Rectal smooth muscle tissue (tissue), 1 donor: ENCODE measurements around the gene AMN1.

ENCODE experiments used
- H3K27ac ChIP-seq: one replicate; pipeline ENCODE4 v1.7.0; 2013; ENCODE audit warnings: low read depth, low read length, inconsistent platforms
- H3K27me3 ChIP-seq: one replicate; pipeline ENCODE4 v1.7.0; 2013; ENCODE audit warnings: low read length; ENCODE audit not compliant: control insufficient read depth, insufficient read depth
- H3K36me3 ChIP-seq: one replicate; pipeline ENCODE4 v1.7.0; 2013; ENCODE audit warnings: low read length; ENCODE audit not compliant: control insufficient read depth, insufficient read depth
- H3K4me1 ChIP-seq: one replicate; pipeline ENCODE4 v1.7.0; 2013; ENCODE audit warnings: low read length; ENCODE audit not compliant: control insufficient read depth, insufficient read depth
- H3K4me3 ChIP-seq: one replicate; pipeline ENCODE4 v1.7.0; 2013; ENCODE audit warnings: low read length
- H3K9ac ChIP-seq: one replicate; pipeline ENCODE4 v1.7.0; 2013; ENCODE audit warnings: low read length

AMN1 gene

DNA sequence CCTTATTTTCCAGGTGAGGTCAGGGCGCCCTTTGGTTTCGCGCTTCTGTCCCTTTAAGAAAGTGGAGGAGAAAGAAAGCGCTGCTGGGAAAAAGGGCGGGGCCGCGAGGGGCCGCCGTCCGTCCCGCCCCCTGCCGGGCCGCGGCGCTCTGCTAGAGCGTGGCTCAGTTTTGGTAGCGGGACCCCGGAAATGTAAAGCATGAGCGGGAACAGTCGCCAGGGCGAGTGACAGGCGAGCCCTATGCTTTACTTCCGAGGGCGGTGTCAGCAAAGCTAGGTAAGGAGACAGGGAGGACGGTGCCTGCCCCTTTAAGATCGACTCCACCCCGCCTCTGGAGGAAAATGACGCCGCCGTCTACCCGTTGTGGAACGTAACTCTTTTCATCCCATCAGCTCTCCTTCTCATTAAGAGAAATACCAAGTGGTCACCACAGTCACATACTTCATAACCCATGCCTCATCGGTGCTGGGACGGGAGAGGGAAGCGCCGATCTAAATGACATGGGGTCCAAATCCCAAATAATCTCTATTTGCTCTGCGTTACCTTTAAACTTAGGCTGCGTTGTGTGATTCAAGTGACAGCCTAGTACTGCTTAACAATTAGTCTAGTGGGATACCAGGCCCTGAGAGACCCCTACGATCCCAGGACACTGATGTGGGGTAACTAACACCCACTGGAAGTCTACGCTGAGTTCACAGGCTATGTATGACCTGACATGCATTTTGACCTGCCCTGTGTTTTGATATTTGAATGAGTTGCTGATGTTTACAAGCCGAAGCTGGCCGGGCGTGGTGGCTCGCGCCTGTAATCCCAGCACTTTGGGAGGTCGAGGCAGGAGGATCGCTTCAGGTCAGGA lies 69.5 kb downstream of the AMN1 start, which contains the start of gene ETFBKMT:
ETFBKMT (plus strand) TSS at position 602 of the 856 bp plus-strand sequence. CDS start 2,266 bp downstream, outside the sequence.
- Histone ChIP-seq H3K36me3 (no peaks in the 10 kb centered on the region), H3K9ac (peak within 1 kb of the TSS; percentile 26), H3K4me3 (peak within 1 kb of the TSS; percentile 65), H3K4me1 (no peaks in the 10 kb centered on the region), H3K27me3 (no peaks in the 10 kb centered on the region), H3K27ac (peak within 1 kb of the TSS; percentile 97)

DNA sequence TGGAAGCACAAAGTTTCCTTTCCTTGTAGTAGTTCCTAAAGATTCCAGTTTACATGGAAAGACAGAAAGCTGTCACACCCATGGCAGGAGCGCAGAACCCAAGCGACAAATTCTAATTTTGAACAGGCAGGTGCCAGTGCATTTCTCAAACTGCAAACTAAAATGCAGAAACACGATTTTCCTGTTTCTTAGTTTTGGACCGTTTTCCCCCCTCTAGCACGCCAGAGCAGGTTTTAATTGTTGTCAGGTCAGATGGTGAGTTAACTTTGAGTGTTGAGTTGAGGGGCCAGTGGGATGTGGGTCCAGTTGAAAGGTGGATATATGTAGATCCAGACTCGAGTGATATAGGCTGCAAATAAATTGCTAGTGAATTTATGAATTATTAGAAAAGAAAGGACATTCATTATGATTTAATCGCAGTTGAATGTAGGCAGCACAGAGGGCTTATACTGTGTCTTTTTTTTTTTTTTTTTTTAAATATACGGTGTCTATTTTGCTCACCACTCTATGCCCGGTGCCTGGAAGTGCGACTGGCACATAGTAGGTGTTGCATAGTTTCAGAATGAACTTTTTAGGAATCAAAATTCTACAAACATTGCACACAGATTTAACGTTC lies 70.2 kb downstream of the AMN1 start:
- Histone ChIP-seq H3K27ac (peak overlapping the region; percentile 97), H3K4me3 (peak overlapping the region; percentile 65), H3K9ac (no peak overlapping the region), H3K27me3 (no peaks in the 10 kb centered on the region), H3K36me3 (no peaks in the 10 kb centered on the region), H3K4me1 (no peaks in the 10 kb centered on the region)

DNA sequence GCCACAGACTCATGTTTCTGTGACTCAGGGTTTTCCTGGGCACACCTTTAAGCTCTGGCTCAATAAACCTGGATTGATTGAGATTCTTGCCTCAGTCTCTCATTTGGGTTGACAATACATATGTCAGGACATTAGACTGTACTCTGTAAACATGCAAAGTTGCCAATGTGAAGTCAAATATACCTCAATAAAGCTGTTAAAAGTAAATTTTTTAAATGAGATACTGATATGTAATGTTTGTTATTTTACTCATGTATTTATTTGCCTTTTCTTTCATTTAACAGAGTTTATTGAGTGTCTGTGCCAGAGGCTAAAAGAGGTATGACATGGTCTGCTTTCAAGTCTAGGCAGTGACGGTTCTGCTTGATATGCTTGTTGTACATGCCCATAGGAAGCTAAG lies 73.0 kb downstream of the AMN1 start:
- no peaks in the 10 kb centered on the region for H3K36me3 ChIP-seq
- no peak overlapping the region for H3K4me3 ChIP-seq
- H3K27me3 ChIP-seq, result no peaks in the 10 kb centered on the region
- H3K27ac ChIP-seq, result no peak overlapping the region
- no peaks in the 10 kb centered on the region for H3K4me1 ChIP-seq
- H3K9ac ChIP-seq, result no peak overlapping the region

DNA sequence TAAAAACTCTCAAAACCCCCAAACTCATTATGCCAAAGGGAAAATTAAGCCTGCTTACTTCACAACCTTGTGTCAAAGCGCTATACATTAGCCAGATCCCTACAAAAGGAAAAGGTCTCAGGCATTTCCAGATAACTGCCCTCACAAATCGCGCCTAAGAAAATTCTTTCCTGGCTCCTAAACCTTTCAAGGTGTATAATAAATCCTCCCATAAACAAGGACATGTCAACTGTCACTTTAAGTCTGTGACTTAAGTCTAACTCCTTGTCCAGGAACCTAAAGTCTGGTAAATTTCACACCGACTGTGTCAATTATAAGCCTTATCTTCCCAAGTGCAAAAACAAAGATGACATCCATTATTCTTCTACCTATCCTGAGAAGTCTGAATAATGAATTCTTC lies 73.6 kb downstream of the AMN1 start:
- Histone ChIP-seq H3K27me3 (no peaks in the 10 kb centered on the region), H3K9ac (no peak overlapping the region), H3K4me3 (no peak overlapping the region), H3K36me3 (no peaks in the 10 kb centered on the region), H3K27ac (no peak overlapping the region), H3K4me1 (no peaks in the 10 kb centered on the region)

DNA sequence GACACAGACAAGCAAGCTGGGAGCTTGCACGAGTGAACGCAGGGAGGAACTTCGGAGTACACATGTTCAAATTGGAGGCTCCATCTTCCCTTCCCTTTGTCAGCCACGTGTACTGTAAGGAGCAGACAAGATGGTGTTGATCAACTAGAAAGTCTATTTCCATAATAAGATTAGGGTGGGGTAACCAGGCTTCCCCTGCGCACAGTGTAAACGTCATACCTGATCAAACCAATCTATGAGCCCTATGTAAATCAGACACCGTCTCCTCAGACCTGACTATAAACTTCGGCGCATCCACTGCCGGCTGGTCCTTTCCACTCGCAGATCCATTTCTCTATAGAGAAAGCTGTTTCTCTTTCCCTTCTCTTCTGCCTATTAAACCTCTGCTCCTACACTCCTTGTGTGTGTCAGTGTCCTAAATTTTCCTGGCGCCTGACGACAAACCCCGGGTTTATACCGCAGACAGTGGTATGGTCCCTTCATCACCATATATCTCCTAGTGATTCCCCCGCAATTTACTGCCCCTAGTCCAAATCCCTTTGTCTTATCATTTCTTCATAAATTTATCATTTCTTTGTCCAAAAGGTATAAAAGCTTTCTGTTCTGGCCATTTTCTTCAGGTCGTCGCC lies 76.8 kb downstream of the AMN1 start:
- Histone ChIP-seq H3K4me3 (no peak overlapping the region), H3K4me1 (no peaks in the 10 kb centered on the region), H3K9ac (no peak overlapping the region), H3K36me3 (no peaks in the 10 kb centered on the region), H3K27me3 (no peaks in the 10 kb centered on the region), H3K27ac (no peak overlapping the region)

DNA sequence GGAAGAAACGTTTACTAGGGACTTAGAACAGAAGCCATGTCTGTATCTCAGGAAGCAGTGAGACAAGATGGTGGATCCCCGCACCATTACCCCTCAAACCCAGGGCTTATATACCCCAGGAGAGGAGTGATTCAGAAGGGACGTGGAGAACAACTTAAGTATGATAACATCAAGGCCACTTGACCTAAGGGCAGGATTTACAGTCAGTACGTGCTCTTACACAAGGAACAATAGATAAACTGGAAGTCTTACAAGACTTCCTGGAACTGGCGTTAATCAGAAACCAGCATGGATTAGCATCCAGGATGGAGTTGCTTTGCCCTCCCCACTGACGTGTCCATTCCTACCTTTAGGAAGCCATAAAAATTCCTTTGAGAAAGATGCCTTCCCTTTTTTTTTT lies 77.9 kb downstream of the AMN1 start:
- Histone ChIP-seq H3K4me3 (no peak overlapping the region), H3K4me1 (no peaks in the 10 kb centered on the region), H3K9ac (no peak overlapping the region), H3K36me3 (no peaks in the 10 kb centered on the region), H3K27me3 (no peaks in the 10 kb centered on the region), H3K27ac (no peak overlapping the region)

DNA sequence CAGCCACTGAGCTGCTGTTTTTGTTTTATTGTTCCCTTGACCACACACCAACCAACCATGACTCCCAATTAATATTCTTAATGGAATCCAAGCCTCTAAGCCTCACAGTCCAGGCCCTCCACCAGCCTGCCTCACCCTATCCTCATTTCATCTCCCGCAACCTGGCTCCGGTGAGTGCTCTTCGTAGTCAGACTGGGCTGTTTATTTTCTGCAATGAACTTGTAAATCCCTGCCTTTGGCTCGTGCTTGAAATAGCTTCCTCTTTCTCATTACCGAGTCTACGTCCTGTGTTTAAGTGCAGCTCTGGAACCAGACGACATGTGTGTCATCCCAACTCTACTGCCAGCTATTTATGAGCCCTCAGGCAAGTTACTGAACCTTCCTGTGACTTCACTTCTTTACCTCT lies 81.7 kb downstream of the AMN1 start:
- no peaks in the 10 kb centered on the region for H3K27me3 ChIP-seq
- H3K27ac ChIP-seq, result no peak overlapping the region
- no peaks in the 10 kb centered on the region for H3K36me3 ChIP-seq
- no peak overlapping the region for H3K4me3 ChIP-seq
- H3K4me1 ChIP-seq, result no peaks in the 10 kb centered on the region
- no peak overlapping the region for H3K9ac ChIP-seq

DNA sequence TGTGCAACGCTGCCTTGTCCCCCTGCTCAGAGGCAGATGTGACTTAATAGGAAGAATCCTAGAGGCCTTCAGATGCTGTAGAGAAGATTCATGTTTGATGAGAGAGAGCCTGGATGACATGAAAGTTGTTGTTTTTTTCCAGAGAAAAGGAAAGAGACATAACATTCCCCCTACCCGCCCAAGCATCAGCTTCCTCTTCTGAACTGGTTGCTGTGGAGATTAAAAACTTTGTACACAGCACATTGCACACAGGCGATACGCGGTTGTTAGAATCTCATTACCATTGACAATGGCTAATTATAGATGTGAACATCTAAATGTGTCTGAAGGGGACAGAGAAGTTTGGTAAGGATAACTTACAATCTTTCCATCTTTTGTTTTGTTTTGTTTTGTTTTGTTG lies 82.9 kb downstream of the AMN1 start:
- Histone ChIP-seq H3K27me3 (no peaks in the 10 kb centered on the region), H3K4me3 (no peak overlapping the region), H3K4me1 (no peaks in the 10 kb centered on the region), H3K9ac (no peak overlapping the region), H3K27ac (no peak overlapping the region), H3K36me3 (no peaks in the 10 kb centered on the region)

DNA sequence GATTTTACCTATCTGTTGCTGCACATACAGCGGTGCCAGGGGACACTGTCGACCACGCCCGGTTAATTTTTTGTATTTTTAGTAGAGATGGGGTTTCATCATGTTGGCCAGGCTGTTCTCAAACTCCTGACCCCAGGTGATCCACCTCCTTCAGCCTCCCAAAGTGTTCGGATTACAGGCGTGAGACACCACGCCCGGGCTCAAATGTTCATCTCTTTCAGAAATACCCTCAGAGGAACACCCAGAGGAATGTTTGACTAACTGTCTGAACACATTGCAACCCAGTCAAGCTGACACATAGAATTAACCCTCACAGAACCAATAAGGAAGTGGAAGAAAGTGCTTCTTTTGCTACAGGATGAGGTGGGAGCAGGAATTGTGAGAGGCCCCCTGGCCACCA lies 84.3 kb downstream of the AMN1 start:
- H3K4me1 ChIP-seq, result no peaks in the 10 kb centered on the region
- H3K9ac ChIP-seq, result no peak overlapping the region
- no peaks in the 10 kb centered on the region for H3K27me3 ChIP-seq
- H3K4me3 ChIP-seq, result no peak overlapping the region
- no peak overlapping the region for H3K27ac ChIP-seq
- no peaks in the 10 kb centered on the region for H3K36me3 ChIP-seq

DNA sequence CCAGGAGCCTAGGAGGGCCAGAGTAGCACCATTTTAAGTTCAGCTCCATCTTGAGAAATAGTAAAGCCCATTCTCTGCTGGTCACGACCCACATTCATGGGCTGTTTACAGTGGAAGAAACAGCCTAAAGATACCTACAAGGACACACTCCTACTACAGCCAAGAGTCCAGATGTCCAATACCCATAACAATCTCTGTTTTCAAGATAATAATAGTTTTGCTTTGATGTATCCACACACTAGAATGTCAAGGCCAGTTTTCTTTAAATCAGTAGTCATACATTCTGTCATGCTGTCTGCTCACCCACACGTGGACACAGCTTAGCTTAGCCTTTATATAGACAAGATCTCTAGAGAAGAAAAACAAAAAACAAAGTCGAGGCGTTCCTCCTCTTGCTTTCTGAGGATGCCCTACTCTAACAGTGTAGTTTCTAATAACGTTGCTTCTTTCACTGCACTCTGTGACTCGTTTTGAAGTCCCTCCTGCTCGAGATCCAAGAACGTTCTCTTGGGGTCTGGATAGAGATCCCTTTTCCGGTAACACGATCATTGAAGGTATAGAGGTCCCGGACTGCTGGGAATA lies 87.2 kb downstream of the AMN1 start:
- H3K36me3 ChIP-seq, result no peaks in the 10 kb centered on the region
- no peak overlapping the region for H3K27ac ChIP-seq
- no peak overlapping the region for H3K9ac ChIP-seq
- no peaks in the 10 kb centered on the region for H3K27me3 ChIP-seq
- no peaks in the 10 kb centered on the region for H3K4me1 ChIP-seq
- no peak overlapping the region for H3K4me3 ChIP-seq

DNA sequence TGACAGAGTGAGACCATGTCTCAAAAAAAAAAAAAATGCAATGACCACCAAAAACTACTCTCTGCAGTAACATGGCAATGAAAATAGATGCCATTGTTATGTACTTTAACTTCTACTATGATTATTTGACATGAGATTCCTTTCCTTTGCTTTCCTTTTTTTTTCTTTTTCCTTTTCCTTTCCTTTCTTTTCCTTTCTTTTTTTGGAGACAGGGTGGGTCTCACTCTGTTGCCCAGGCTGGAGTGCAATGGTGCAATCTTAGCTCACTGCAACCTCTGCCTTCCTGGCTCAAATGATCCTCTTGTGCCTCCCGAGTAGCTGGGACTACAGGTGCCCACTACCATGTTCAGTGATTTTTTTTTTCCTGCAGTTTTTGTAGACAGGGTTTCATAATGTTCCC lies 94.2 kb downstream of the AMN1 start:
- Histone ChIP-seq H3K27ac (no peak overlapping the region), H3K9ac (no peak overlapping the region), H3K36me3 (no peaks in the 10 kb centered on the region), H3K4me1 (peaks cover 4% of the 10 kb centered on the region), H3K4me3 (no peak overlapping the region), H3K27me3 (no peaks in the 10 kb centered on the region)

DNA sequence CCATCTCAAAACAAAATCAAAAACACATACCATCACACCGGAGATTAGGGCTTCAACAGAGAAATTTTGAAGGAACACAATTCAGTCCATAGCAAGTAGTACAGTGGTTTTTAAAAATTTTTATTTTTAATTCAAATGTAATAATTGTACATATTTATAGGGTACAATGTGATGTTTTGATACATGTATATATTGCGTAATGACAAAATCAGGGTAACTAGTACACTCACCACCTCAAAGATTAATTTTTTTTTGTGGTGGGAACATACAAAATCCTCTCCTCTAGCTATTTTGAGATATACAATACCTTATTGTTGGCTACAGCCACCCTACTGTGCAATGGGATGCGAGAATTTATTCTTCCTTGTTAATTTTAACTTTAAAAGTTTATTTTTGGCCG lies 95.4 kb downstream of the AMN1 start:
- Histone ChIP-seq H3K27ac (no peak overlapping the region), H3K36me3 (no peaks in the 10 kb centered on the region), H3K9ac (no peak overlapping the region), H3K4me1 (peaks cover 6% of the 10 kb centered on the region), H3K27me3 (no peaks in the 10 kb centered on the region), H3K4me3 (no peak overlapping the region)
